Gastrocnemius medialis (tissue), 4 donors: ENCODE measurements around the gene TMEM222. TPM values are rescaled to one million over a fixed set of nuclear protein-coding genes. Genes with fewer than 3 reads are reported as not detected.
"Not testable (repeated sequence)": the region's sequence is repeated elsewhere in the genome, so short reads cannot be mapped to it uniquely, and the experiment has no call there.

Experiments
- ATAC-seq, 2 donors: fragments of 150-250 bp; one replicate each; pipeline ENCODE4 v1.9.1; 2016
- DNase-seq, 2 donors: peaks; one replicate each; pipeline ENCODE4 v3.0.0-alpha.2; 2019
- H3K27ac ChIP-seq, 4 donors: fragments of 200-600 bp; sonication (generic); 1 replicate in 1 of 4; 2 replicates in 3 of 4; pipeline ENCODE4 v1.5.1; 2016 to 2018; ENCODE audit warnings: mild to moderate bottlenecking in 2 of 4, moderate library complexity in 1 of 4
- H3K27me3 ChIP-seq, 3 donors: fragments of 200-600 bp; sonication (generic) in 2 of 3; 1 replicate in 1 of 3; 2 replicates in 2 of 3; pipeline versions ENCODE4 v1.5.1 to v1.6.0; 2016 to 2019; ENCODE audit warnings: mild to moderate bottlenecking in 1 of 3, moderate library complexity in 1 of 3
- H3K36me3 ChIP-seq, 2 donors: fragments of 200-600 bp; sonication (generic) in 1 of 2; one replicate each; pipeline ENCODE4 v1.5.1; 2017 to 2018
- H3K4me1 ChIP-seq, 2 donors: fragments of 200-600 bp; sonication (generic) in 1 of 2; one replicate each; pipeline ENCODE4 v1.5.1; 2016 to 2017; ENCODE audit warnings: mild to moderate bottlenecking in 2 of 2
- H3K4me3 ChIP-seq, 4 donors: fragments of 200-600 bp; sonication (generic) in 3 of 4; 1 replicate in 1 of 4; 2 replicates in 3 of 4; pipeline ENCODE4 v1.5.1; 2016 to 2019; ENCODE audit warnings: mild to moderate bottlenecking in 2 of 4
- H3K9me3 ChIP-seq, 3 donors: fragments of 200-600 bp; sonication (generic) in 2 of 3; 1 replicate in 1 of 3; 2 replicates in 2 of 3; pipeline ENCODE4 v1.5.1; 2016 to 2019
- POLR2A ChIP-seq, 2 donors: fragments of 450-650 bp; IDR thresholded peaks; one replicate each; pipeline ENCODE4 v1.6.1; 2017; ENCODE audit warnings: antibody characterized with exemption in 2 of 2, mild to moderate bottlenecking in 2 of 2, moderate library complexity in 2 of 2
- in situ Hi-C, 4 donors: fragments of 200-750 bp; cut with MboI; loops; one replicate each; pipeline versions ENCODE4 v1.15.0 to v1.8.0; 2017; ENCODE audit warnings: low sequenced_read_pairs in 4 of 4
- intact Hi-C: fragments of 100-400 bp; cut with DNase I; formaldehyde crosslinking; loops from one replicate; pipeline ENCODE4 v1.15.1; 2023; ENCODE audit warnings: low total_unique reads
- total RNA-seq, 4 donors: library from RNA; depleted of rRNA; stranded (reverse); fragments of >200 nt; gene quantifications; one replicate each; pipeline versions ENCODE4 v1.1.0 to v1.2.3, GENCODE V29; 2016
- TF ChIP-seq, protein P1 (sequence below), 5 experiments: fragments of 450-650 bp in 3 of 5; fragments of 200-600 bp in 2 of 5; sonication (generic) in 2 of 5; IDR thresholded peaks in 4 of 5; conservative IDR thresholded peaks in 1 of 5; 1 replicate in 4 of 5; 2 replicates in 1 of 5; pipeline ENCODE4 v1.5.1; 2016 to 2019; ENCODE audit warnings: antibody characterized with exemption in 5 of 5, mild to moderate bottlenecking in 3 of 5, moderate library complexity in 3 of 5

Gene TMEM222
- total RNA-seq, 4 donors from 2014 or later: 16.5 to 21.9 (median 17.8) TPM

DNA sequence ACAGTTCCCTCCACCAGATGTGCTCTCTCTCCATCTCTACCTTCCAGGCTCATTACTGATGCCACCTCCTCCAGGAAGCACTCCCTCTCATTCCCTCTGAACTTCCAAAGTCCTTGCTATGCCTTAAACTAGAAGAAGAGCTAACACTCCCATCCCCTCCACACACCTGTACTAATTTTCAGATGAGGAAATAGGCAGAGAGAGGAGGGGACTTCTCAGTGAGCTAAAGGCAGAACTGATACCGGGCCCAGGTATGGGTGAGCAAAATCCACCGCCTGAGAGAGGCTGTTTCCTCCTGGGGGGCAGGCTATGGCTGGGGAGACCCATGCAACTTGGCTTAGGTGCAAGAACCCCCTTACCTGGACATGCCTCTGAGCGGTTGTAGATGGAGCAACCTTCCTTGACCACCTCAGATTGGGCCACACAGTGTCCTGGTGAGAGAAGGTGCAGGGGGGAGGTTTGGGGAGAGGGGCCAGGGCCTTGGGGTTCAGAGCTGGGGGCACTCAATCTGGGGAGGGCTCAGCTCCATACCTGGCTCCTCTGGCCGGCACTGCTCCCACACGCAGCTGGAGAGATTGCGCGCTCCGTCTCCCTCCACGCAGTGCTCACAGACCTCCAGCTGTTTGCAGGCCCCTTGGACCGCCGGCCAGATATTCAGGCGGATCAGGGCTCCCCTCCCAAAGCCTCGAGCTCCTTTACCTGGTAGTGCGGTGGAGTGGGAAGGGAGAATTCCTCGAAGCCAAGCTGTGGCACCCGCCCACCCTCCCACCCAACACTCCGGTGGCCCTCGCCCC lies 60.2 kb downstream of the TMEM222 start:
- no peak for ATAC-seq
- Histone ChIP-seq H3K4me3 (no peak overlapping the region), H3K9me3 (no peaks in the 10 kb centered on the region), H3K27me3 (peaks cover 0 to 5% (median 0%) of the 10 kb centered on the region in 3 donors), H3K27ac (no peak overlapping the region), H3K36me3 (no peaks in the 10 kb centered on the region), H3K4me1 (peaks cover 9 to 14% of the 10 kb centered on the region in 2 donors)
- no peak for TF ChIP-seq POLR2A (IDR thresholded peaks at IDR 0.05)
- TF ChIP-seq, protein P1, sequence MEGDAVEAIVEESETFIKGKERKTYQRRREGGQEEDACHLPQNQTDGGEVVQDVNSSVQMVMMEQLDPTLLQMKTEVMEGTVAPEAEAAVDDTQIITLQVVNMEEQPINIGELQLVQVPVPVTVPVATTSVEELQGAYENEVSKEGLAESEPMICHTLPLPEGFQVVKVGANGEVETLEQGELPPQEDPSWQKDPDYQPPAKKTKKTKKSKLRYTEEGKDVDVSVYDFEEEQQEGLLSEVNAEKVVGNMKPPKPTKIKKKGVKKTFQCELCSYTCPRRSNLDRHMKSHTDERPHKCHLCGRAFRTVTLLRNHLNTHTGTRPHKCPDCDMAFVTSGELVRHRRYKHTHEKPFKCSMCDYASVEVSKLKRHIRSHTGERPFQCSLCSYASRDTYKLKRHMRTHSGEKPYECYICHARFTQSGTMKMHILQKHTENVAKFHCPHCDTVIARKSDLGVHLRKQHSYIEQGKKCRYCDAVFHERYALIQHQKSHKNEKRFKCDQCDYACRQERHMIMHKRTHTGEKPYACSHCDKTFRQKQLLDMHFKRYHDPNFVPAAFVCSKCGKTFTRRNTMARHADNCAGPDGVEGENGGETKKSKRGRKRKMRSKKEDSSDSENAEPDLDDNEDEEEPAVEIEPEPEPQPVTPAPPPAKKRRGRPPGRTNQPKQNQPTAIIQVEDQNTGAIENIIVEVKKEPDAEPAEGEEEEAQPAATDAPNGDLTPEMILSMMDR (IDR thresholded peaks at IDR 0.05 in 4 of 5, conservative IDR thresholded peaks at IDR 0.05 in 1 of 5): no peak
- intact Hi-C loops (no loop called here), in situ Hi-C loops (no loop called here)
- DNase-seq: no peak

DNA sequence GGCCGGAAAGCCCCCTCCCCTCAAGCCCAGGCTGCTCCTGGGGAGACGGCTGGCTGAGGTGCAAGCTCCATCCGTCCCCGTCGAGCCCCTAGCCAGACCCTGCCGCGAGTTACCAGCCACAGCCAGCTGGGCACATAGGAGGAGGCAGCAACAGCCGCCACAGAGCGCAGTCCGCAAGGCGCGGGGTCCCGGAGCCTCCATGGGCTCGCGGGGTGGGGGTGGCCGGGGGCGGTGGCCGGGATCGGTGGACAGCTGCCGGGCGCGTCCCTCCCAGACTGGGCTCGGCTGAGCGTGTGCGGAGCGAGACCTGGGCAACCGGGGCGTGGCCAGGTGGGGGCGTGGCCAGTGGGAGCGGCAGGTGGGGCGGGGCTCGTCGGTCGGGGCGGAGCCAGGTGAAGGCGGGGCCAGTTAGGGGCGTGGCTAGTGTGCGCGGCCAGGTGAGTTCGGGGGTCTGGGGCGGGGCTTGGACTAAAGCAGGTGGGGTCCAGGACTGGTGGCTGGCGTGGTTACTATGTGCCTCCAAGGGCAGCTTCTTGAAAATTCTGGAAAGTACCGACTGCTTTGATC lies 61.2 kb downstream of the TMEM222 start, which contains the start of gene CD164L2:
Gene CD164L2 (minus strand): TSS at position 295 of the 567 bp plus-strand sequence. CDS start 94 bp downstream, at position 201.
- intact Hi-C loops: no loop called here
- no peaks in the 10 kb centered on the region for H3K9me3 ChIP-seq
- H3K27me3 ChIP-seq: peaks cover 0 to 5% (median 0%) of the 10 kb centered on the region in 3 donors
- TF ChIP-seq POLR2A (IDR thresholded peaks at IDR 0.05): no peak
- TF ChIP-seq, protein P1 (IDR thresholded peaks at IDR 0.05 in 4 of 5, conservative IDR thresholded peaks at IDR 0.05 in 1 of 5): no peak
- peaks cover 9 to 14% of the 10 kb centered on the region in 2 donors for H3K4me1 ChIP-seq
- DNase-seq (no peak), ATAC-seq (no peak)
- H3K36me3 ChIP-seq: no peaks in the 10 kb centered on the region
- H3K4me3 ChIP-seq: no peak within 1 kb of the TSS
- in situ Hi-C loops: no loop called here
- H3K27ac ChIP-seq: no peak within 1 kb of the TSS

DNA sequence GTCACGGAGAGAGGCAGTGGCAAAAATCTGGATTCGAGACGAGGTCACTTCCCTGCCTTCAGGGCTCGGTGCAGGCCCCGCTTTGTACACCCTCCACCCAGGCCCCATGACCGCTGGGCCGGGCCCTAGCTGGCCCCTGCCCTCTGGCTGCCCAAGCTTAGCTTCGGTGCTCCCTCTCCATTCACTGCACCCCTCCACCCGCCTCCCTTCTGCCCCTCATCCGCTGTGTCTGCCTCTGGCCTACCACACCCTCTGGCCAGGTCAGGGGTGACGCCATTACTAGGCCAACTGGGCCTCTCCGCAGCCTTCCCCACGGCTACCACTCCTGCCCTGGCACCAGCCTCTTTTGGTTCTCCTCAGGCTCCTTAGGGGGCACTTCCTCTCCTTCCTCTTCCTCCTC lies 61.7 kb downstream of the TMEM222 start:
- Histone ChIP-seq H3K4me3 (no peak overlapping the region), H3K27me3 (peaks cover 0 to 5% (median 0%) of the 10 kb centered on the region in 3 donors), H3K4me1 (peaks cover 9 to 16% of the 10 kb centered on the region in 2 donors), H3K9me3 (no peaks in the 10 kb centered on the region), H3K27ac (no peak overlapping the region), H3K36me3 (no peaks in the 10 kb centered on the region)
- no peak for ATAC-seq
- intact Hi-C loops: no loop called here
- DNase-seq: no peak
- TF ChIP-seq, protein P1 (IDR thresholded peaks at IDR 0.05 in 4 of 5, conservative IDR thresholded peaks at IDR 0.05 in 1 of 5): no peak
- no peak for TF ChIP-seq POLR2A (IDR thresholded peaks at IDR 0.05)
- in situ Hi-C loops: no loop called here

DNA sequence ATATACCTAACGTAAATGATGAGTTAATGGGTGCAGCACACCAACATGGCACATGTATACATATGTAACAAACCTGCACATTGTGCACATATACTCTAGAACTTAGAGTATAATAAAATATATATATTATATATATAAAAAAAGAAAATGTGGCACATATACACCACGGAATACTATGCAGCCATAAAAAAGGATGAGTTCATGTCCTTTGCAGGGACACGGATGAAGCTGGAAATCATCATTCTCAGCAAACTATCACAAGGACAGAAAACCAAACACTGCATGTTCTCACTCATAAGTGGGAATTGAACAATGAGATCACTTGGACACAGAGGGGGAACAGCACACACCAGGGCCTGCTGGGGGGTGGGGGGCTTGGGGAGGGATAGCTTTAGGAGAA lies 62.8 kb downstream of the TMEM222 start:
- not testable (repeated sequence) for DNase-seq, H3K27me3 ChIP-seq, H3K4me3 ChIP-seq, H3K27ac ChIP-seq, H3K9me3 ChIP-seq, H3K36me3 ChIP-seq, ATAC-seq
- H3K4me1 ChIP-seq: peaks cover 9 to 18% of the 10 kb centered on the region in 2 donors
- intact Hi-C loops (loop anchor here (5.0 kb wide), 1 partner anchor 282 kb away; no protein-coding TSS in a partner anchor), in situ Hi-C loops (loop anchor here in 2 of 4 donors (5.0 kb wide), 1 partner anchor 82 kb away; no protein-coding TSS in a partner anchor)

Other genes with a start within 250 kb of the TMEM222 start
- 1 to 10 TPM; 2.5 to 4.3 (median 3.7) TPM for gene SLC9A1, start 167.0 kb upstream of the TMEM222 start, total RNA-seq
- 10 to 100 TPM; 36.8 to 85.5 (median 60.6) TPM for gene WDTC1, start 87.5 kb upstream of the TMEM222 start, total RNA-seq
- gene SYTL1, start 19.9 kb downstream of the TMEM222 start, total RNA-seq: under 1 TPM in 1 of 4 donors, not detected in 3; 0.66 TPM
- 10 to 100 TPM; 16.5 to 29.1 (median 18.4) TPM for gene MAP3K6, start 44.8 kb downstream of the TMEM222 start, total RNA-seq
- 10 to 100 TPM; 13.2 to 35.7 (median 19.3) TPM for gene FCN3, start 52.7 kb downstream of the TMEM222 start, total RNA-seq
- not detected for gene CD164L2, start 61.2 kb downstream of the TMEM222 start, total RNA-seq
- under 1 TPM in 3 of 4 donors, not detected in 1; 0.23 to 0.51 (median 0.35) TPM for gene GPR3, start 70.5 kb downstream of the TMEM222 start, total RNA-seq
- gene WASF2, start 168.0 kb downstream of the TMEM222 start, total RNA-seq: 10 to 100 TPM; 10.6 to 16.7 (median 13.3) TPM